ENCODE measurements around the gene FGF16. TPM values are rescaled to one million over a fixed set of nuclear protein-coding genes. Genes with fewer than 3 reads are reported as not detected.

Gene FGF16
- total and polyA plus RNA-seq, 2 experiments from 2014 or later, result 0.22 TPM; not detected in 1

DNA sequence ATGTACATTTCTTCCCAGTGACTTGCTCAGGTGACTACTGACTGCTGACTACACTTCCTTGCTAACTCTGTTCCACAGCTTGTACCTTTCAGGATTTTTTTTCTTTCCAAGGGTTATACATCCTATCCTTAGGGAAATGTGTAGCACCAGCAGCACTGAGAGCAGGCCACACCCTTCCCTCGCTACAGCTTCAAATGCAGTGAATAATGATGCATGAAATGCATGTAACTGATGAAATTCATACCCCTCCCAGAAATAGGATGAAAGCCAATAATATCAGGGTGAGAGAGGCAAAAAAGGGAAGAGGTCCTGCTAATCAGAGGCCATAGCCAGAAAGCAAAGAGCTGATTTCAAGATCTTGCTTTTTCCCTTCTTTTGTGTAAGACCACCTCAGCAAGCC, 6.2 kb upstream of the FGF16 start:
- TF ChIP-seq EZH2phosphoT487 (IDR thresholded peaks at IDR 0.05; ENCODE audit: insufficient read depth, low read depth) (no peak), EZH2 (IDR thresholded peaks at IDR 0.05; ENCODE audit: insufficient read depth, poor library complexity, severe bottlenecking) (no peak)
- H3K27me3 ChIP-seq (replicated peaks; ENCODE audit: insufficient read depth), result no peaks in the 10 kb centered on the region
- WGBS, 2 experiments (ENCODE audit: low coverage in 1 of 2, low lambda C conversion rate in 2 of 2, missing lambda C conversion rate in 2 of 2), result 92 to 100% methylated on average over 1 of the region's 1 CpG
- no peak overlapping the region for H3K27ac ChIP-seq
- in situ Hi-C loops (cut with MboI), result no loop called here
- no peaks in the 10 kb centered on the region for H3K36me3 ChIP-seq (ENCODE audit: low read depth)
- H3F3A ChIP-seq (ENCODE audit: insufficient read depth), result 0 out of 2 replicates have a peak, but pooled peaks cover 6% of the 10 kb centered on the region
- H3K79me2 ChIP-seq (ENCODE audit: insufficient read depth), result no peaks in the 10 kb centered on the region
- DNase-seq, result no peak
- H2AFZ ChIP-seq, result no peak overlapping the region
- no peak overlapping the region for H3K4me3 ChIP-seq
- H3K9ac ChIP-seq, result no peak overlapping the region
- H4K20me1 ChIP-seq (ENCODE audit: insufficient read depth), result no peaks in the 10 kb centered on the region
- no peaks in the 10 kb centered on the region for H3K9me3 ChIP-seq (ENCODE audit: low read depth)
- peaks cover 16% of the 10 kb centered on the region for H3K4me1 ChIP-seq (ENCODE audit: insufficient read depth)
- H3K9me2 ChIP-seq (ENCODE audit: insufficient read depth), result no peaks in the 10 kb centered on the region
- H3K4me2 ChIP-seq (ENCODE audit: unreplicated experiment), result no peak overlapping the region

DNA sequence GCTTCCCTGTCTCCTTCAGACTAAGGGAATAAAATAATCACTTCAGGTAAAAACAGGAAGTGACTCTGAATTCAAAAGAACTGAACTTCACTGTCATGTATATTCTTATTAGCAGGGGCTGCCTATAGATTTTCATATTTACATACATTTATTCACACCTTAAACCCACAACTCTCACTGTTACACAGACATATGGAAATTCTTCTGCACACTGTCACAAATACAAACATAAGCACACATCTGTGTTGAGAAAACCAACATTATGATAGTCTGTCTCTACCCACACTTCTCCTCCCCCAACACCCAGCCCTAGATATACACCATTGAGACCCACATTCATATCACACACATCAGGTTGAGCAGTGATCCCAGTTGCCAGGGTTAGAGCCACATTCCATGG, 5.7 kb upstream of the FGF16 start:
- Histone ChIP-seq H3K36me3 (ENCODE audit: low read depth) (no peaks in the 10 kb centered on the region), H3K9me3 (ENCODE audit: low read depth) (no peaks in the 10 kb centered on the region), H3F3A (ENCODE audit: insufficient read depth) (0 out of 2 replicates have a peak, but pooled peaks cover 2% of the 10 kb centered on the region), H3K4me1 (ENCODE audit: insufficient read depth) (peaks cover 12% of the 10 kb centered on the region), H2AFZ (no peak overlapping the region), H3K27ac (no peak overlapping the region), H3K4me2 (ENCODE audit: unreplicated experiment) (no peak overlapping the region), H3K9me2 (ENCODE audit: insufficient read depth) (no peaks in the 10 kb centered on the region), H3K79me2 (ENCODE audit: insufficient read depth) (no peaks in the 10 kb centered on the region), H4K20me1 (ENCODE audit: insufficient read depth) (no peaks in the 10 kb centered on the region), H3K9ac (no peak overlapping the region), H3K27me3 (replicated peaks; ENCODE audit: insufficient read depth) (no peaks in the 10 kb centered on the region), H3K4me3 (no peak overlapping the region)
- TF ChIP-seq EZH2phosphoT487 (IDR thresholded peaks at IDR 0.05; ENCODE audit: insufficient read depth, low read depth) (no peak), EZH2 (IDR thresholded peaks at IDR 0.05; ENCODE audit: insufficient read depth, poor library complexity, severe bottlenecking) (no peak)
- DNase-seq, result no peak
- in situ Hi-C loops (cut with MboI), result no loop called here

DNA sequence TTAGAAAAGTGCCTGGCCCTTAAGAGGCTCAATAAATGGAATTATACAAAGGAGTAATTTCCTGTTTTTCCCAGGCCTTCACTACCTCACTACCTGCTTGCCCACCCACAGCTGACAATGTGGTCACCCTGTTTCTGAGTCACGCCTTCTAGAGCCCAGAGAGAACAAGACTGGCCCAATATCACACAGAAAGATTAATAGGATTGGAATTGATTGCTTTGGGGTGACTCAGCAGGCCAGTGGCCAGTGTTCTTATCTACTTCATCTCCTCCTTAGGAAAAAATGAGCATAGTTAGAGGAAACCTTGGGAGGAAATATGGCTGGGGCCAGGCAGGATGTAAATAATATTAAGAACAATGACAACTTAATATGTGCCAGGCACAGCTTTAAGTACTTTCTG, 4.5 kb upstream of the FGF16 start:
- peak overlapping the region; percentile 56 for H3K27ac ChIP-seq
- no peaks in the 10 kb centered on the region for H3K27me3 ChIP-seq (replicated peaks; ENCODE audit: insufficient read depth)
- H3K4me2 ChIP-seq (ENCODE audit: unreplicated experiment), result peak overlapping the region; percentile 38
- no peak overlapping the region for H2AFZ ChIP-seq
- no peaks in the 10 kb centered on the region for H4K20me1 ChIP-seq (ENCODE audit: insufficient read depth)
- no peaks in the 10 kb centered on the region for H3F3A ChIP-seq (ENCODE audit: insufficient read depth)
- H3K36me3 ChIP-seq (ENCODE audit: low read depth), result no peaks in the 10 kb centered on the region
- H3K79me2 ChIP-seq (ENCODE audit: insufficient read depth), result no peaks in the 10 kb centered on the region
- no peak overlapping the region for H3K4me3 ChIP-seq
- H3K9me3 ChIP-seq (ENCODE audit: low read depth), result no peaks in the 10 kb centered on the region
- TF ChIP-seq EZH2phosphoT487 (IDR thresholded peaks at IDR 0.05; ENCODE audit: insufficient read depth, low read depth), result no peak
- TF ChIP-seq EZH2 (IDR thresholded peaks at IDR 0.05; ENCODE audit: insufficient read depth, poor library complexity, severe bottlenecking), result no peak
- WGBS, 2 experiments (ENCODE audit: low coverage in 1 of 2, low lambda C conversion rate in 2 of 2, missing lambda C conversion rate in 2 of 2), result 0 to 22% methylated on average over 1 of the region's 1 CpG
- H3K9ac ChIP-seq, result no peak overlapping the region
- in situ Hi-C loops (cut with MboI), result no loop called here
- DNase-seq, result peak; percentile 84
- H3K9me2 ChIP-seq (ENCODE audit: insufficient read depth), result no peaks in the 10 kb centered on the region
- peaks cover 10% of the 10 kb centered on the region for H3K4me1 ChIP-seq (ENCODE audit: insufficient read depth)

DNA sequence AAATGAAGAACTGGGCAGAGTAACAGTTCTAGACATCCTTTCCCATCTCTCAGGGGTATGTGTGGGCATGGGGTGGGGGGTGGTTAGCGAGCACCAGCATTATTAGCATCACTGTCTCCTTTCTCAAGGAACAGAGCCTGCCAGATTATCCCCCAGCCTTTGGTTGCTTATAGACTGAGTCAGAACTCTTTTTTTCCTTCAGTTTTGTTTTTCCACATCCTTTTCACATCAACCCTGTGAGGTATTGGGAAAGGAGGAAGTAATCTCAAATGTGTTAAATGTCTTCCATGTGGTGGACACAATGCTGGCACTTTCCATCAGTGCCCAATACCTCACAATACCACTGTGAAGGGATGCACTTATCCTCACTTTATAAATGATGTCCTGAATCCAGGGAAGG, 3.1 kb upstream of the FGF16 start:
- H3K27me3 ChIP-seq (replicated peaks; ENCODE audit: insufficient read depth), result no peaks in the 10 kb centered on the region
- no peaks in the 10 kb centered on the region for H4K20me1 ChIP-seq (ENCODE audit: insufficient read depth)
- H3K4me2 ChIP-seq (ENCODE audit: unreplicated experiment), result no peak overlapping the region
- no peaks in the 10 kb centered on the region for H3K9me3 ChIP-seq (ENCODE audit: low read depth)
- no peak overlapping the region for H3K9ac ChIP-seq
- TF ChIP-seq EZH2 (IDR thresholded peaks at IDR 0.05; ENCODE audit: insufficient read depth, poor library complexity, severe bottlenecking), result no peak
- TF ChIP-seq EZH2phosphoT487 (IDR thresholded peaks at IDR 0.05; ENCODE audit: insufficient read depth, low read depth), result no peak
- H3F3A ChIP-seq (ENCODE audit: insufficient read depth), result no peaks in the 10 kb centered on the region
- H3K4me1 ChIP-seq (ENCODE audit: insufficient read depth), result peaks cover 10% of the 10 kb centered on the region
- DNase-seq, result no peak
- H3K36me3 ChIP-seq (ENCODE audit: low read depth), result no peaks in the 10 kb centered on the region
- H3K27ac ChIP-seq, result no peak overlapping the region
- no peaks in the 10 kb centered on the region for H3K9me2 ChIP-seq (ENCODE audit: insufficient read depth)
- in situ Hi-C loops (cut with MboI), result no loop called here
- no peak overlapping the region for H3K4me3 ChIP-seq
- H3K79me2 ChIP-seq (ENCODE audit: insufficient read depth), result no peaks in the 10 kb centered on the region
- H2AFZ ChIP-seq, result no peak overlapping the region
- 71 to 100% methylated on average over 1 of the region's 1 CpG for WGBS, 2 experiments (ENCODE audit: low coverage in 1 of 2, low lambda C conversion rate in 2 of 2, missing lambda C conversion rate in 2 of 2)

DNA sequence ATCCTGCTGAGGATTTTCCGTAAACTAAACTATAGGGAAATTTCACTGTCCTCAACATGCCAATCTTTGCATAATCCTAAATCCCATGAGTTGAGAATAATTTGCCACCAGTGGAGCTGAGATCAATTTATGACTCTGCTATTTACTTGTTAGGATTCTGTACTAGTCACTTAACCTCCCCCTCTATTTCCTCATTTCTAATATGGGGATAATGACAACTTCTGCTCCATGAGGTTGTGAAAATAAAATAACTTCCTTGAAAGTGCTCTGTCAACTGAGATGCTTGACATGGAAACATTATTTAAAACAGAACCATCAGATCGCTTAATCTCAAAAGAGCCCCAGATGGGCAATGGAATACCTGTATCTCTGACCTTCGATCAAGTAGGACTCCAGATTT, 2.6 kb upstream of the FGF16 start:
- H3K27ac ChIP-seq, result no peak overlapping the region
- no peaks in the 10 kb centered on the region for H4K20me1 ChIP-seq (ENCODE audit: insufficient read depth)
- H3K27me3 ChIP-seq (replicated peaks; ENCODE audit: insufficient read depth), result no peaks in the 10 kb centered on the region
- in situ Hi-C loops (cut with MboI), result no loop called here
- no peaks in the 10 kb centered on the region for H3K36me3 ChIP-seq (ENCODE audit: low read depth)
- no peak overlapping the region for H3K4me3 ChIP-seq
- H2AFZ ChIP-seq, result no peak overlapping the region
- no peak for TF ChIP-seq EZH2 (IDR thresholded peaks at IDR 0.05; ENCODE audit: insufficient read depth, poor library complexity, severe bottlenecking)
- no peak for DNase-seq
- no peaks in the 10 kb centered on the region for H3K9me3 ChIP-seq (ENCODE audit: low read depth)
- no peaks in the 10 kb centered on the region for H3K9me2 ChIP-seq (ENCODE audit: insufficient read depth)
- H3F3A ChIP-seq (ENCODE audit: insufficient read depth), result no peaks in the 10 kb centered on the region
- H3K4me2 ChIP-seq (ENCODE audit: unreplicated experiment), result no peak overlapping the region
- H3K4me1 ChIP-seq (ENCODE audit: insufficient read depth), result peaks cover 10% of the 10 kb centered on the region
- H3K9ac ChIP-seq, result no peak overlapping the region
- H3K79me2 ChIP-seq (ENCODE audit: insufficient read depth), result no peaks in the 10 kb centered on the region
- 63 to 67% methylated on average over 3 of the region's 3 CpGs for WGBS, 2 experiments (ENCODE audit: low coverage in 1 of 2, low lambda C conversion rate in 2 of 2, missing lambda C conversion rate in 2 of 2)
